HG02623 (cell line): ENCODE data around the gene MLLT10.
"Not testable (repeated sequence)": the region's sequence is repeated elsewhere in the genome, so short reads cannot be mapped to it uniquely, and the experiment has no call there.

Experiments used
- ATAC-seq: cut with Tn5 transposase; IDR thresholded peaks from one replicate; pipeline ENCODE4 v1.9.1; 2021; ENCODE audit warnings: moderate library complexity; ENCODE audit not compliant: unreplicated experiment

The MLLT10 gene

DNA sequence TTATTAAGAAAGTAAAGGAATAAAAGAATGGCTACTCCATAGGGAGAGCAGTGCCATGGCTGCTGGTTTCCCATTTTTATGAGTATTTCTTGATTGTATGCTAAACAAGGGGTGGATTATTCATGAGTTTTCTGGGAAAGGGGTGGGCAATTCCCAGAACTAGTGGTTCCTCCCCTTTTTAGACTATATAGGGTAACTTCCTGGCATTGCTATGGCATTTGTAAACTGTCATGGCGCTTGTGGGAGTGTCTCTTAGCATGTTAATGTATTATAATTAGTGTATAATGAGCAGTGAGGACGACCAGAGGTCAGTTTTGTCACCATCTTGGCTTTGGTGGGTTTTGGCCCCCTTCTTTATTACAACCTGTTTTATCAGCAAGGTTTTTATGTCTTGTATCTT lies 40.5 kb downstream of the MLLT10 start:
- ATAC-seq = not testable (repeated sequence)

DNA sequence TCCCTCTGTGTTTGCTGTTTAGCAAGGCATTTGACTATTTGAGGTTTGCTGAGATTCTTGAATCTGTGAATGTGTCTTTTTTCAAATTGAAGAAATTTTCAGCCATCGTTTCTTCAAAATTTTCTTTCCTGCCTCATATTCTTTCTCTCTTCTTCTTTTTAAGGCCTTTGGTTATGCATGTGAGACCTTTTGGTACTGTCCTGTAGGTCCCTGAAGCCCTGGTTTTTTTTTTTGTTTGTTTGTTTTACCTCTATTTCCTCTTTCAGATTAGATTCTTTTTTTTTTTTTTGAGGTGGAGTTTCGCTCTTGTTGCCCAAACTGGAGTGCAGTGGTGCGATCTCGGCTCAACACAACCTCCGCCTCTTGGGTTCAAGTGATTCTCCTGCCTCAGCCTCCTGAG lies 45.3 kb downstream of the MLLT10 start:
- ATAC-seq = no peak

DNA sequence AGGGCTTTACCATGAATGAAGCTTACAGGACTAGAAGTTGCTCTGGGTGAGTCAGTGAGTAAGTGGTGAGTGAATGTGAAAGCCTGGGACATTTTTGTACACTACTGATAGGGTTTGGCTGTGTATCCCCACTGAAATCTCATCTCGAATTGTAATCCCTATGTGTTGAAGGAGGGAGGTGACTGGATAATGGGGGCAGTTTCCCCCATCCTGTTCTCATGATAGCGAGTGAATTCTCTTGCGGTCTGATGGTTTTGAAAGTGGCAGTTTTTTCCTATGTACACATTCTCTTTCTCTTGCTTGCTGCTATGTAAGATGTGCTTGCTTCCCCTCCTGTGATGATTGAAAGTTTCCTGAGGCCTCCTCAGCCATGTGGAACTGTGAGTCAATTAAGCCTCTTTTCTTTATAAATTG lies 47.4 kb downstream of the MLLT10 start:
- ATAC-seq = peak; percentile 79

DNA sequence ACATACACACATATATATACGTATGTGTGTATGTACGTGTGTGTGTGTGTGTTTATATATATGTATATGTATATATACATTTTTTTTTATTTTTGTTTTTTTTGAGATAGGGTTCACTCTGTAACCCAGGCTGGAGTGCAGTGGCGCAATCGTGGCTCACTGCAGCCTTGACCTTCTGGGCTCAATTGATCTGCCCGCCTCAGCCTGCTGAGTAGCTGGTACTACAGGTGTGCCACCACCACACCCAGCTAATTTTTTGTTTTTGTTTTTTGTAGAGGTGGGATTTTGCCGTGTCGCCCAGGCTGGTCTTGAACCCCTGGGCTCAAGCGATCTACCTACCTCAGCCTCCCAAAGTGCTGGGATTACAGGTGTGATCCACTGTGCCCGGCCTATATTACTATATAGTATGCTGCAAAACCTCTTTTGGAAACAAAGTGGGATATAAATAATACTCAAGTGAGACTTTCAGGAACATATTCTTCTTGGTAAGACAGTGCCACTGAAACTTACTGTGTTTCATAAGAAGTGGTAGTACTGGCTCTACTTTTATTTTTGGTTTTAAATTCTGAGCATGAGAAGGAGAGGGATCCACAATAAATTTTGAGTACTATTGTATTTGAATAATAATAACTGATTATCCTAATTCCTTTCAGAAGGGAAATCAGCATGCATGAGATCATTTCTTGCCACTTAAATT lies 51.0 kb downstream of the MLLT10 start:
- ATAC-seq = no peak

DNA sequence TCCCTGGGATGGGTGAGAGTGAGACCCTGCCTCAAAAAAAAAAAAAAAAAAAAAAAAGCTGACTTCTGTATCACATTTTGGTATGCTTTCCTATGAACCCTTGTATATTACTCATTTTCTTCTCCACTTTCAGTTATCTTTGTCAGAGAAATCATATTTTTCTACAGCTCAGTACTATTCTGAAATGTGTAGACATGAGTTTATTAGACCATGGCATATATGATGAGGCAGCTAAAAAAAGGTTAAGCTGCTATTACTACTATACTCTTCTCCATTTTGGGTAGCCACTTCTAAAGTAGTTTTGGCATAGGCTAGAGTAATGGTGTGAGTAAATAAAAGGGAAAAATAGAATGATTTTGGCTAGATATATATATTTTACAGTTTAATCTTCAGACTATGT lies 53.4 kb downstream of the MLLT10 start:
- ATAC-seq = no peak

DNA sequence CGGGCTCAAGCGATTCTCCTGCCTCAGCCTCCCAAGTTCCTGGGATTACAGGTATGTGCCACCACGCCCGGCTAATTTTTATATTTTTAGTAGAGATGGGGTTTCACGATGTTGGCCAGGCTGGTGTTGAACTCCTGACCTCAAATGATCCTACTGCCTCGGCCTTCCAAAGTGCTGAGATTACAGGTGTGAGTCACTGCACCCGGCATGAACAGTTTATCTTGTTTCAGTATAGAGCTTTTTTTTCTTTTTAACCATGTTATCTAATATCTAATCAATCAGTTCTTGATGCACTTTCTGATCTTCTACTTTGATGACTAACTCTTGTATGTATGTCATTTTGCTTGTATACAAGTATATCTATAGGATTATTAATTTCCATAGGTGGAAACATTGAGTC lies 54.1 kb downstream of the MLLT10 start:
- not testable (repeated sequence) for ATAC-seq

- no peak for ATAC-seq
Observed at GRCh38 chr10:21593986-21594385, 60.0 kb downstream of the MLLT10 start.

DNA sequence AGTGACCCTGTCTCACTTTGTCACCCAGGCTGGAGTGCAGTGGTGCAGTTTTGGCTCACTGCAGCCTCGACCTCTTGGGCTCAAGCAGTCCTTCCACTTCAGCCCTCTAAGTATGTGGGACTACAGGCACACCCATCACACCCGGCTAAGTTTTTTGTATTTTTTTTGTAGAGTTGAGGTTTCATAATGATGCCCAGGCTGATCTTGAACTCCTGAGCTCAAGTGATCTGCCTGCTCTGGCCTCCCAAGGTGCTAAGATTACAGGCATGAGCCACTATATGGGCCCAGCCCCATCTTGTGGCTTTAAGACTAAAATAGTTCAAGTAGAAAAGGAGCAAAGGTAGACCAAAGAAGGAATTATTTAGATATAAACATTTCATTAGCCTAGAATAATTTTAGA lies 65.5 kb downstream of the MLLT10 start:
- ATAC-seq = no peak

GRCh38 chr10:21600804-21601433 lies 66.9 kb downstream of the MLLT10 start:
- no peak for ATAC-seq

- no peak for ATAC-seq
Observed at GRCh38 chr10:21602313-21602712, 68.3 kb downstream of the MLLT10 start.

- no peak for ATAC-seq
Observed at GRCh38 chr10:21603721-21604120, 69.7 kb downstream of the MLLT10 start.

- no peak for ATAC-seq
Observed at GRCh38 chr10:21604651-21605050, 70.6 kb downstream of the MLLT10 start.

DNA sequence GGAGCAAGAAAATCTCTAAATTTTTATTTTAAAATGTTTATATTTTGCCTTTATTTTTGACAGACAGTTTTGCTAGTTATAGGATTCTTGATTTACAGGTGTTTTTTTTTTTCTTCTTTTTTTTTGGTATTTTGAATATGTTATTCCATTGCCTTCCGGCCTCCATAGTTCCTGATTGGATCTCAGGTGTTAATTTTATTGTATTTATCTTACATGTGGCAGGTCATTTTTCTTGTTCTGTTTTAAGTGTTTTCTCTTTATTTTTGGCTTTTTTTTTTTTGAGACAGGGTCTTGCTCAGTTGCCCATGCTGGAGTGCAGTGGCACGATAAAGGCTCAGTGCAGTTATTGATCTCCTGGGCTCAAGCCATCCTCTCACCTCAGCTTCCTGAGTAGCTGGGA lies 73.9 kb downstream of the MLLT10 start:
- ATAC-seq = no peak

GRCh38 chr10:21614000-21614399 lies 80.0 kb downstream of the MLLT10 start:
- no peak for ATAC-seq

- no peak for ATAC-seq
Observed at GRCh38 chr10:21617267-21617666, 83.2 kb downstream of the MLLT10 start.

GRCh38 chr10:21623291-21623690 lies 89.3 kb downstream of the MLLT10 start:
- no peak for ATAC-seq

DNA sequence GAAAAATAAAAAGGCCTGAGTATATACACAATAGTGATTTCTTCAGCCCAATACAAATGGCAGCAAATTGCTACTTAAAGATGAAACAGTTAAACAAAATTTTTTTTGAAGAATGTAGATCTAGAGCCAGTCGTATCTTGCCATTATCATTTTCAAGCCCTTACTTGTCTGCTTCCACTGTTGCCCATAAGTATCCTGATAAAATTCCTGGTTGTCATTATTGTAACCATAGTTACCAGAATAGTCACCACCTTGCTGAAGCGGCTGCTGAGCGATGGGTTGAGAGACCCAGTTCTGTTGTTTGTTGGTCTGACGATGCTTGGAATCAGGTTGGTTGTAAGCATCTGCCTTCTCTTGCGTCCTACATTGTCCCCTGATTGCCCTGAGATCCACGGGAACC lies 90.4 kb downstream of the MLLT10 start:
- ATAC-seq = not testable (repeated sequence)

DNA sequence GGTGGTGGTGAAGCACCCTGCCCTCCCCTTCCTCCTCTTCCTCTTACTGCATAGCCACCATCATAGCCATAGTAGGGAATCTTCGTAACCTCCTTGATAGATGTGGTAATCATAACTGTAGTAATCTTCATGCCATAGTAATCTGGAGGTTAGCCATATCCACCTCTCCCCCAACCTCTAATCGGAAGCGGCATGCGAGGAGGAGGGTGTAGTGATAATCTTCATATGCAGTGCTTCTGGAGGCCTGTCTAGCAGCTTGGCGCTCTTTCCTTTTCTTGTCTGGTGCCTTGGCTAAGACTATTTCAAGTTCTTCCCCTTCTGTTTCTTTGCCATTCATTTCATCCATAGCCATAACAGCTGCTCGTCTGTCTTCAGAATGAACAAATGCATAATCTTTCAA lies 90.9 kb downstream of the MLLT10 start:
- ATAC-seq = no peak

DNA sequence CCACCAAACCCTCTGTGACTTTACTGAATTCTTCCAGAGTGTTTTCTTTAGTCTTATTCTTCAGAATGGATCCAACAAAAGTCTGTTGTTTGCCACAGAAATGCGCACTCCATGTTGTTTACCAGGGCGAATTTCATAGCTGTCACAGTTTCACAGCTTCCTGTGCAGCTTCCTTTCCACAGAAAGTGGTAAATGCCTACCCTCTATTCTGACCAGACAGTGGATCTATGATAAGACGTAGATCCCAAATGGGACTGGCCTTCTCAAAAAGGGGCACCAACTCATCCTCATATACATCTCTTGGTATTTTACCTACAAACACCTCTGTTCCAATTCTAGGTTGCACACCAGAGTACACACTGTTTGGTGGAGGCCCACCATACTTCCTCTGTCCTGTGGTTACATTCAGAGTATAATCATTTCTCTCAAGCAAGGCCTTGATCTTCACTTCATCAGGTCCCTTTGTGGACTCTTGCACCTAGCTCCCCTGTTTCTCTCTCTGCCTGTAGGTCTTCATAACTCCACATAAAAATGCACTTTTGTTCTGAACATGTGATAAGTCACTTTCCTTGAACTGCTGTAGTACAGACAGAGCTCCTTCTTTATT lies 91.7 kb downstream of the MLLT10 start:
- ATAC-seq = no peak

- no peak for ATAC-seq
Observed at GRCh38 chr10:21626457-21627161, 92.6 kb downstream of the MLLT10 start.

GRCh38 chr10:21627331-21627730 lies 93.3 kb downstream of the MLLT10 start:
- no peak for ATAC-seq

DNA sequence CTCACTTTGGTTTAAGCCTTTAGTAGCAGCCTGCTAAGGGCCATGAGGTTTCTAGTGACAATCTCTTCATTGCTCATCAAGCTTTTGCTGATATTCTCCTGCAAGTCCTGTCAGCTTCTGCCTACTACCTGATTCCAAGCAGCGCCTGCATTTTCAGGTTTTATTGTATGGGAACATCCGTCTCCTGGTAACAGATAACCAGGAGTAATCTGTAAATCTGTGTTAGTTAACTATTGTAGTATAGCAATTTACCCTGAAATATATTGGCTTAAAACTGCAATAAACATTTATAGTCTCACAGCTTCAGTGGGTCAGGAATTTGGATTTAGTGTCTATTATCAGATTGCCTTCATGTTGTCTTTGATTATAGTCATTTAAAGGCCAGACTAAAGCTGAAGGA lies 94.0 kb downstream of the MLLT10 start:
- ATAC-seq = no peak
